Naive B cell (primary cell): Measurements from ENCODE around the gene SLC44A4. TPM values are rescaled to one million over a fixed set of nuclear protein-coding genes. Genes with fewer than 3 reads are reported as not detected.
"Not testable (repeated sequence)": the region's sequence is repeated elsewhere in the genome, so short reads cannot be mapped to it uniquely, and the experiment has no call there.

Experiments
- ATAC-seq, 2 donors: fragments of 150-1000 bp; cut with Tn5 transposase; 2 replicates each; pipeline ENCODE4 v1.10.0; 2021; ENCODE audit warnings: low read depth in 2 of 2, mild to moderate bottlenecking in 2 of 2, moderate library complexity in 2 of 2
- DNase-seq: peaks from one replicate; pipeline ENCODE4 v3.0.0; 2022
- H3K27ac Mint-ChIP-seq, 6 donors: one replicate each; pipeline ENCODE4 v1.8.0; 2020 to 2022; ENCODE audit warnings: mild to moderate bottlenecking in 6 of 6, mixed read lengths in 6 of 6, moderate library complexity in 5 of 6, inconsistent platforms in 2 of 6
- H3K27me3 Mint-ChIP-seq, 3 donors: one replicate each; pipeline ENCODE4 v1.8.0; 2021 to 2022; ENCODE audit warnings: mixed read lengths in 3 of 3, mild to moderate bottlenecking in 1 of 3
- H3K36me3 Mint-ChIP-seq, 2 donors: one replicate each; pipeline ENCODE4 v1.8.0; 2020 to 2022; ENCODE audit warnings: mixed read lengths in 2 of 2, inconsistent platforms in 1 of 2, mild to moderate bottlenecking in 1 of 2
- H3K4me1 Mint-ChIP-seq, 3 donors: one replicate each; pipeline ENCODE4 v1.8.0; 2020 to 2022; ENCODE audit warnings: mixed read lengths in 3 of 3, inconsistent platforms in 1 of 3, mild to moderate bottlenecking in 1 of 3, moderate library complexity in 1 of 3
- H3K4me3 Mint-ChIP-seq, 8 donors: one replicate each; pipeline ENCODE4 v1.8.0; 2020 to 2022; ENCODE audit warnings: mild to moderate bottlenecking in 8 of 8, mixed read lengths in 8 of 8, moderate library complexity in 8 of 8, inconsistent platforms in 2 of 8
- H3K9me3 Mint-ChIP-seq, 7 donors: one replicate each; pipeline ENCODE4 v1.8.0; 2020 to 2022; ENCODE audit warnings: mixed read lengths in 7 of 7, mild to moderate bottlenecking in 5 of 7, inconsistent platforms in 2 of 7, moderate library complexity in 1 of 7
- polyA plus RNA-seq, 6 donors: library from polyadenylated mRNA; unstranded; fragments of 300-500 nt; fragmentation: Illumina TruSeq; gene quantifications; one replicate each; pipeline ENCODE4 v1.2.3, GENCODE V29; 2021; ENCODE audit warnings: low read depth in 6 of 6

Gene SLC44A4
- polyA plus RNA-seq, 6 donors from 2014 or later = not detected

GRCh38 chr6:31834367-31835250 lies 44.2 kb downstream of the SLC44A4 start:
- Mint-ChIP-seq H3K27me3 (no peaks in the 10 kb centered on the region), H3K4me3 (peak overlapping the region; percentile 92 to 99 (median 98)), H3K36me3 (peaks cover 5 to 12% of the 10 kb centered on the region in 2 donors), H3K27ac (peak overlapping the region; percentile 97 to 100 (median 100)), H3K4me1 (peaks cover 32 to 63% (median 54%) of the 10 kb centered on the region in 3 donors), H3K9me3 (no peaks in the 10 kb centered on the region)
- peak; percentile 81 for DNase-seq
- ATAC-seq = peak; percentile 66 to 68

- Mint-ChIP-seq H3K4me3 (peak overlapping the region in 7 of 8 donors; percentile 19 to 89 (median 85)), H3K27me3 (no peaks in the 10 kb centered on the region), H3K9me3 (no peaks in the 10 kb centered on the region), H3K27ac (peak overlapping the region in 1 of 6 donors; percentile 72), H3K36me3 (no peaks in the 10 kb centered on the region), H3K4me1 (peaks cover 27 to 55% (median 41%) of the 10 kb centered on the region in 3 donors)
- DNase-seq (no peak), ATAC-seq (no peak)
These were observed 47.2 kb downstream of the SLC44A4 start for GRCh38 chr6:31831350-31832215.

- ATAC-seq (no peak), DNase-seq (no peak)
- no peaks in the 10 kb centered on the region for H3K9me3 Mint-ChIP-seq
- peak overlapping the region; percentile 80 to 95 (median 88) for H3K4me3 Mint-ChIP-seq
- H3K27ac Mint-ChIP-seq = peak overlapping the region in 5 of 6 donors; percentile 14 to 83 (median 81)
- H3K4me1 Mint-ChIP-seq = peaks cover 20 to 55% (median 38%) of the 10 kb centered on the region in 3 donors
- no peaks in the 10 kb centered on the region for H3K36me3 Mint-ChIP-seq
- H3K27me3 Mint-ChIP-seq = no peaks in the 10 kb centered on the region
These were observed 47.9 kb downstream of the SLC44A4 start for GRCh38 chr6:31830886-31831335.

GRCh38 chr6:31829633-31830283 lies 49.0 kb downstream of the SLC44A4 start:
- H3K27ac Mint-ChIP-seq = peak overlapping the region; percentile 2 to 99 (median 74)
- H3K36me3 Mint-ChIP-seq = no peaks in the 10 kb centered on the region

GRCh38 chr6:31827286-31828079 lies 51.3 kb downstream of the SLC44A4 start, which contains the start of gene HSPA1B:
HSPA1B (plus strand) TSS chr6:31827738; CDS start chr6:31827951, 213 bp downstream.
- ATAC-seq (peak; percentile 74), DNase-seq (peak; percentile 84)
- Mint-ChIP-seq H3K36me3 (no peaks in the 10 kb centered on the region), H3K4me3 (peak within 1 kb of the TSS; percentile 90 to 98 (median 94)), H3K9me3 (no peaks in the 10 kb centered on the region), H3K4me1 (peaks cover 19 to 55% (median 26%) of the 10 kb centered on the region in 3 donors), H3K27me3 (no peaks in the 10 kb centered on the region), H3K27ac (peak within 1 kb of the TSS; percentile 81 to 98 (median 94))

More at GRCh38 chr6:31829633-31830283, 49.0 kb downstream of the SLC44A4 start:
- no peaks in the 10 kb centered on the region for H3K27me3 Mint-ChIP-seq
- H3K4me1 Mint-ChIP-seq = peaks cover 19 to 53% (median 30%) of the 10 kb centered on the region in 3 donors
- H3K4me3 Mint-ChIP-seq = peak overlapping the region; percentile 80 to 95 (median 88)
- peak; percentile 53 for DNase-seq
- no peaks in the 10 kb centered on the region for H3K9me3 Mint-ChIP-seq
- ATAC-seq = peak; percentile 13 to 15

- no peak for DNase-seq
- Mint-ChIP-seq H3K4me1 (peaks cover 25 to 59% (median 33%) of the 10 kb centered on the region in 3 donors), H3K27ac (peak overlapping the region; percentile 81 to 98 (median 94)), H3K4me3 (peak overlapping the region; percentile 90 to 98 (median 94)), H3K27me3 (no peaks in the 10 kb centered on the region), H3K9me3 (no peaks in the 10 kb centered on the region), H3K36me3 (no peaks in the 10 kb centered on the region)
- peak; percentile 22 to 24 for ATAC-seq
These were observed 52.0 kb downstream of the SLC44A4 start for GRCh38 chr6:31826793-31827285.

- Mint-ChIP-seq H3K27me3 (no peaks in the 10 kb centered on the region), H3K36me3 (no peaks in the 10 kb centered on the region), H3K27ac (peak overlapping the region in 5 of 6 donors; percentile 72 to 92 (median 77)), H3K4me3 (peak overlapping the region in 7 of 8 donors; percentile 19 to 98 (median 91)), H3K9me3 (no peaks in the 10 kb centered on the region), H3K4me1 (peaks cover 24 to 63% (median 36%) of the 10 kb centered on the region in 3 donors)
- ATAC-seq (no peak), DNase-seq (no peak)
These were observed 53.2 kb downstream of the SLC44A4 start for GRCh38 chr6:31825553-31825952.

- ATAC-seq, H3K27me3 Mint-ChIP-seq, H3K9me3 Mint-ChIP-seq, DNase-seq, H3K36me3 Mint-ChIP-seq: not testable (repeated sequence)
- H3K27ac Mint-ChIP-seq = peak overlapping the region in 2 of 6 donors; percentile 22 to 93
- H3K4me3 Mint-ChIP-seq = peak overlapping the region in 4 of 8 donors; percentile 32 to 93 (median 52)
- peaks cover 15 to 55% (median 26%) of the 10 kb centered on the region in 3 donors for H3K4me1 Mint-ChIP-seq
These were observed 55.1 kb downstream of the SLC44A4 start for GRCh38 chr6:31823592-31824196.

DNA sequence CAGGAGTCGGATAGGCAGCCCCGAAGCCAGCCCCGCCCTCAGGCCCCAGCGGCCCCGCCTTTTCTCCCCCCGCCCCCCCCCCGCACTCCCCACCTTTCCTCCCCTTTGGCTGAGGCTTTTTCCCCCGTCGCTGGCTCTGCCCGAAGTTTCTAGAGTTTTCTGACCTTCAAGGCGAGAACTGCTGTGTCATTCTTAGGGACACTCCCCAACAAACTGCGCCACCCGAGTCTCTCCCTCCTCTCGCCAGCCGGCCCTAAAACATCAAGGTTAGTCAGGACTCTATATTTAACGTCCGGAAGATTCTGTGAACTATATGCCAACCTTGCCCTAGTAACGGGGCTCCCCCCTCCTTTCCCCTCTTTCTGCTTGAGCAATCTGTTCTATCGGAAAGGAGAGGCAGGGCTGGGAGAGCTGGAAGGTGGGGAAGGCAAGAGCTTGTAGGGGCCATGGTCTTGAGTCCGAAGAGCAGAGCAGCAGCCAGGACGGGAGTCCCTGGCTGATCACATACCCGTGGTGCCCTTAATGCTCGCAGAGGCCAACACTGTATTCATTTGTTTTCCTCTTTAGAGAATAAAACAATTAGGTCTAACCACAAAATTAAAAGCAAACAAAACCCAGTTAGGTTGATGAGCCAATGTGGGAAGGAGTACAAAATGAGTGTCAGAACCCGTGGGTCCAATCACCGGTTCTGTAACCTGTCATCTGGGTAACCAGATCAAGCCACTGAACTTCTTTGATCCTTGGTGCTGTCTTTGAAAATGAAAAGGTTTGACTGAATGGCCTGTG lies 56.6 kb downstream of the SLC44A4 start:
- Mint-ChIP-seq H3K4me3 (peak overlapping the region; percentile 92 to 100 (median 98)), H3K27ac (peak overlapping the region; percentile 93 to 98 (median 94)), H3K36me3 (no peaks in the 10 kb centered on the region), H3K4me1 (peaks cover 17 to 63% (median 39%) of the 10 kb centered on the region in 3 donors), H3K27me3 (no peaks in the 10 kb centered on the region), H3K9me3 (no peaks in the 10 kb centered on the region)
- DNase-seq (no peak), ATAC-seq (peak; percentile 35 to 44)

- H3K4me1 Mint-ChIP-seq = peaks cover 13 to 55% (median 32%) of the 10 kb centered on the region in 3 donors
- DNase-seq = no peak
- H3K36me3 Mint-ChIP-seq = no peaks in the 10 kb centered on the region
- peak; percentile 55 to 62 for ATAC-seq
- H3K4me3 Mint-ChIP-seq = peak overlapping the region; percentile 92 to 100 (median 98)
- H3K27me3 Mint-ChIP-seq = no peaks in the 10 kb centered on the region
- H3K9me3 Mint-ChIP-seq = no peaks in the 10 kb centered on the region
- peak overlapping the region; percentile 49 to 98 (median 90) for H3K27ac Mint-ChIP-seq
These were observed 57.3 kb downstream of the SLC44A4 start for GRCh38 chr6:31821301-31822035.
